Measurements from ENCODE around the gene UBE2D3.

The UBE2D3 gene

DNA sequence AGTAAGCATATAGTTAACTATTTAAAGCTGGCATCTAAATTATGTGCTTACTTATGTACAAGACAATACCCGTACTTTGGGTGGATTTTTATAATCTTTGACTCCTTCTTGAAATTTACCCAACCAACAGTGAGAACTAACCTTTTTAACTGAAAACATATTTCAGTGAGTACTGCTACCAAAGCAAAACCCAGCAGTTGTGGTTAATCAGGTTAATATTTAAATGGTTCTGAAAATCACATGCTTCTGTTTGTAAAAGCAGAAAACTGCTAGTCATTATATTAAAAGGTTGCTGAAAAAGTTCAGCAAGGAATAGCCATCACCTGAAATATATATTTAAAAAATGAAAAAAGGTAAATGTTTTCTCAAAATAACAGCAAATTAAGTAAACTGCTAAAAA lies 20.0 kb downstream of the UBE2D3 start:
- TF ChIP-seq, protein P1, sequence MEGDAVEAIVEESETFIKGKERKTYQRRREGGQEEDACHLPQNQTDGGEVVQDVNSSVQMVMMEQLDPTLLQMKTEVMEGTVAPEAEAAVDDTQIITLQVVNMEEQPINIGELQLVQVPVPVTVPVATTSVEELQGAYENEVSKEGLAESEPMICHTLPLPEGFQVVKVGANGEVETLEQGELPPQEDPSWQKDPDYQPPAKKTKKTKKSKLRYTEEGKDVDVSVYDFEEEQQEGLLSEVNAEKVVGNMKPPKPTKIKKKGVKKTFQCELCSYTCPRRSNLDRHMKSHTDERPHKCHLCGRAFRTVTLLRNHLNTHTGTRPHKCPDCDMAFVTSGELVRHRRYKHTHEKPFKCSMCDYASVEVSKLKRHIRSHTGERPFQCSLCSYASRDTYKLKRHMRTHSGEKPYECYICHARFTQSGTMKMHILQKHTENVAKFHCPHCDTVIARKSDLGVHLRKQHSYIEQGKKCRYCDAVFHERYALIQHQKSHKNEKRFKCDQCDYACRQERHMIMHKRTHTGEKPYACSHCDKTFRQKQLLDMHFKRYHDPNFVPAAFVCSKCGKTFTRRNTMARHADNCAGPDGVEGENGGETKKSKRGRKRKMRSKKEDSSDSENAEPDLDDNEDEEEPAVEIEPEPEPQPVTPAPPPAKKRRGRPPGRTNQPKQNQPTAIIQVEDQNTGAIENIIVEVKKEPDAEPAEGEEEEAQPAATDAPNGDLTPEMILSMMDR (IDR thresholded peaks at IDR 0.05), result no peak

DNA sequence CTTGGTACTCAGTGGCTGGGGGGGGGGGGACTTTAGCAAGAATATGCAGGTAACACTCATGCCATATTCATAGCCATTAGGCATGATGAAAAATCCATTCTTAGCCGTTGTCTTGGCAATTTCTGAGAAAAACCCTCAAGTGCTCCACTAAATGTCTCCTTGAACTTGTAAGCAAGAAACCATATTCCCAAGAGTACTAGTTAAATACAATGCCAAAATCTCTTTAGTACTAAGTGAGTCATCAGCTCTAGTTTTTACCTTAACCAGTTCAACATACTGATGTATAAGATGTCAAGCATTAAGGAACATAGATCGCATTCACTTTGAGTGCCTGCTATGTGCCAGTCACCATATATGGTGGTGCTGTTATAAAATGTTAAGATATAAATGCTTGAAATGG lies 27.5 kb downstream of the UBE2D3 start:
- TF ChIP-seq, protein P1 (IDR thresholded peaks at IDR 0.05), result no peak

DNA sequence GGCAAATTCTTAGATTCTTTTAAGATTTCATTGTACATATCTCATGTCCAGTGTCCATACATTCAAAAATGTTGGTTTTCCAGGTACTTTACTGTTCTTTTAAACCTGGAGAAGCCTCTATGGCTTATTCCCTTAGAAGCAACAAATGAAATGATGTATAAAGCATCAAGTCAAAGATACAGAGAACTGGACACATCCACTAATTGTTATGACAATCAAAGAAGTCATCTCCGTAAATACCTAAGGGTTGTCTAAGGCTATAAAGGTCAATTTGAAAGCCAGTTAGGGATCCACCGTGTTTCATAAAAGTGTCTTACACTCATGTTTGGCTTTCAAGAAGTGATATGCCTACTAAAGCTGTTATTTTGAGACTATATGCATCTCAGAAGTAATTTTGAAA lies 32.4 kb downstream of the UBE2D3 start:
- TF ChIP-seq, protein P1 (IDR thresholded peaks at IDR 0.05), result no peak

DNA sequence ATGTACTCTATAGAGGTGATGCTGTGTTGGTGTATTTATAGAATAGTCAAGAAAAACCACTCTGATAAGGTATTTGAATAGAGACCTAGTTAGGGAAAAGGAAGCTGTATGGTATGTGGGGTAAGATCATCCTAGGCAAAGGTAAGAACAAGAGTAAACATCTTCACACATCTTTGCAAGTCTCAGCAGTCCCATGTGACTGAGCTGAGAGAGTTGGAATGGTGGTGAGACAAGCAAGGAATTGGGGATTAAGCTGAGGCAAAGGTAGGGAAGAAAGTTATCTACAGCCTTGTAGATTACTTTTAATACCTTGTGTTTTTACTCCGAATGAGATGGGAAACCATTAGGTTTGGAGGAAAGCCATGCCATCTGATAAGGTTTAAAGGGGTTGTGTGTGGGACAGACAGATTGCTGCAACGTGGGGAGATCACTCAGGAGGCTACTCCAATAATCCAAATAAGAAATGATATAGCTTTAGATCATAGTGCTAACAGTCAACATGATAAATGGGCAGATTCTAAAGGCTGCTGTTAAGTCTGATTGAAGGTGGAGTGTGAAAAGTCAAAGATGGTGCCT lies 34.9 kb downstream of the UBE2D3 start:
- TF ChIP-seq, protein P1 (IDR thresholded peaks at IDR 0.05), result no peak

DNA sequence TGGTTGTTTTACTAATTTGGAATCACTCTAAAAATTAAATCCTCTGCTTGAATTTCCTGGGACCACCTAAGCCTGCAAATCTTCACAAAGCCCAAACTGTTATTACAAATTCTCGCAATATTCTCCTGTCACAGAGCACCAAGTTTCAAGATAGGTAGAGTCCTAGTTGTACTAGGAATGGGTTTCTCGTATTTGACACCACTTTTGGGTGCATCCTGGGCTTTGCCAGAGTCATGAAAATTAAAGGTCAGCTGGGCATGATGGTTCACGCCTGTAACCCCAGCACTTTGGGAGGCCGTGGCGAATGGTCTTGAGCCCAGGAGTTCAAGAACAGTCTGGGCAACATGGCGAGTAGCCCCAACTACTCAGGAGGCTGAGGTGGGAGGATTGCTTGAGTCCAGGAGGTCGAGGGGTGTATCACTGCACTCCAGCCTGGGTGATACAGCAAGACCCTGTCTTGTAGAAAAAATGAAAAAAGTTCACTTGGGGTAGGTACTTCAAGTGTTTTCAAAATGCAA lies 36.0 kb downstream of the UBE2D3 start:
- TF ChIP-seq, protein P1 (IDR thresholded peaks at IDR 0.05), result no peak

DNA sequence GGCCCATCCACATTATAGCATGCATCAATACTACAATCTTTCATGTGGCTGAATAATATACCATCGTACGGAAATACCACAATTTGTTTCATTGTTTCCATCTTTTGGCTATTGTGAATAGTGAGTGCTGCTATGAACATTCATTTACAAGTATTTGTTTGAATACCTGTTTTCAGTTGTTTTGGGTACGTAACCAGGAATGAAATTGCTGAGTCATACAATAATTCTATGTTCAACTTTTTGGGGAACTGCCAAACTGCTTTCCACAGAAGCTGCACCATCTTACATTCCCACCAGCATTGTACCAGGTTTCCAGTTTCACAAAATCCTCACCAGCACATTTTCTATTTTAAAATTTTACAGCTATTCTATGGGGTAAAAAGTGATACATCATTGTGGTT lies 38.0 kb downstream of the UBE2D3 start:
- TF ChIP-seq, protein P1 (IDR thresholded peaks at IDR 0.05), result no peak

DNA sequence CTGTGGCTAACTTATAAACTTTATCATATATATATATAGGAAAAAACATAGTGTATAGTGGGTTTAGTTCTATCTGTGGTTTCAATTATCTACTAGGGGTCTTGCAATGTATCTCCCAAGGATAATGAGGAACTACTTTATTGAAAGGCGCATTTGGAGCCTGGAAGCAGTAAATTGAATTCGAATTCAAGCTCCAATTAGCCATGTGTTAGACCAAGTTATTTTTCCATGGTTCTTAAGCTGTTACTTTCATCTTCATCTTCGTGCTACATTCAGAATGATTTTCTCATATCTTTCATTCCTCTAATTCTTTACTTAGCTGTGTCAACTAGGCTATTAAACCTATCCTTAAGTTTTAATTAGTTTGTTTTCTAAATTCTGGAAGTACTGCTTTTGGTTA lies 39.4 kb downstream of the UBE2D3 start:
- TF ChIP-seq, protein P1 (IDR thresholded peaks at IDR 0.05), result no peak
